Lower lobe of right lung (tissue), 2 donors: ENCODE data around the gene PTPRN2. TPM values are rescaled to one million over a fixed set of nuclear protein-coding genes. Genes with fewer than 3 reads are reported as not detected.

Source experiments
- ATAC-seq, 2 donors: fragments of 200-7000 bp; cut with Tn5 transposase; one replicate each; pipeline ENCODE4 v1.9.1; 2020 to 2022; ENCODE audit warnings: mild to moderate bottlenecking in 2 of 2, moderate library complexity in 2 of 2
- DNase-seq: peaks from one replicate; pipeline ENCODE4 v3.0.0-alpha.2; 2020
- H3K27ac ChIP-seq: fragments of 200-600 bp; one replicate; pipeline ENCODE4 v1.8.0; 2022
- H3K27me3 ChIP-seq: fragments of 200-600 bp; one replicate; pipeline ENCODE4 v1.8.0; 2022; ENCODE audit warnings: low read depth
- H3K36me3 ChIP-seq: fragments of 200-600 bp; one replicate; pipeline ENCODE4 v1.8.0; 2022; ENCODE audit warnings: mild to moderate bottlenecking
- H3K4me1 ChIP-seq: fragments of 200-600 bp; one replicate; pipeline ENCODE4 v1.8.0; 2022
- H3K4me3 ChIP-seq: fragments of 200-600 bp; one replicate; pipeline ENCODE4 v1.8.0; 2022; ENCODE audit warnings: mild to moderate bottlenecking
- H3K9me3 ChIP-seq: fragments of 200-600 bp; one replicate; pipeline ENCODE4 v1.8.0; 2022
- CTCF ChIP-seq: fragments of 200-600 bp; IDR thresholded peaks from one replicate; pipeline ENCODE4 v1.8.0; 2022; ENCODE audit warnings: antibody characterized with exemption, mild to moderate bottlenecking
- intact Hi-C: fragments of 100-400 bp; cut with DNase I; formaldehyde crosslinking; loops from one replicate; pipeline ENCODE4 v1.11.0; 2022
- total RNA-seq: library from RNA; stranded (reverse); fragmentation: NEBNext Ultra II Directional; extraction: Animal tissue kit (Norgen Biotek cat#: 25700); gene quantifications from one replicate; pipeline ENCODE4 v1.2.1, GENCODE V29; 2021
- donor health status: DM: no; HTN: yes; CAD: no; lungs with severe emphysema.

The PTPRN2 gene
- total RNA-seq, 1 donor from 2014 or later, result 6.8 TPM

DNA sequence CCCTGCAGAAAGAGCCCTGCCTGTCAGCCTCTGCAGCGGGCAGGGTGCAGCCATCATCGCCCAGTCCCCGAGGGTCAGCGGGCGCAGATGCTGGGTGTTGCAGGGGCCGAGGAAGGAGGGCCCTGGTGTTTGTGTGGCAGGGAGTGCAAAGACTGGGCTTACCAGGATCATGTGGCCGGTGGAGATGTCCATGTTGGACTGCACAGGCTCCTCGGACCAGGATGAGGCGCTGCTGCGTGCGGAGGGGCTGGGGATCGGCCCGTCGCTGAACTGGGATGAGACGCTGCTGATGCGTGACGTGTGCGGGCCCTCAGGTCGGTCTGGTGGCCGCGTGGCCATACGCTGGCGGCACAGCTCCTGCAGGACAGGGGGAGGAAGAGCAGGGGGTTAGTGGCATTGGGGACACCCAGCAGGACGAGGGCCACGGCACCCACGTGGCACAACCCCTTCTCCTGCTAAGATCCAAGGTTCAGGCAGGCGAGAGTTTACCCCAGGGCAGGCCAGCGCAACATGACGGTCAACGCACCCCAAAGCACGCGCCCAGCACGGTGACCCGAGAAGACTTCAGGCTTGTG is 931.3 kb downstream of the PTPRN2 start:
- no peak overlapping the region for H3K4me3 ChIP-seq
- no peak for TF ChIP-seq CTCF
- H3K27me3 ChIP-seq, result peaks cover 4% of the 10 kb centered on the region
- H3K36me3 ChIP-seq, result no peaks in the 10 kb centered on the region
- H3K27ac ChIP-seq, result no peak overlapping the region
- H3K9me3 ChIP-seq, result no peaks in the 10 kb centered on the region
- ATAC-seq (no peak), DNase-seq (no peak)
- intact Hi-C loops, result no loop called here
- no peaks in the 10 kb centered on the region for H3K4me1 ChIP-seq

DNA sequence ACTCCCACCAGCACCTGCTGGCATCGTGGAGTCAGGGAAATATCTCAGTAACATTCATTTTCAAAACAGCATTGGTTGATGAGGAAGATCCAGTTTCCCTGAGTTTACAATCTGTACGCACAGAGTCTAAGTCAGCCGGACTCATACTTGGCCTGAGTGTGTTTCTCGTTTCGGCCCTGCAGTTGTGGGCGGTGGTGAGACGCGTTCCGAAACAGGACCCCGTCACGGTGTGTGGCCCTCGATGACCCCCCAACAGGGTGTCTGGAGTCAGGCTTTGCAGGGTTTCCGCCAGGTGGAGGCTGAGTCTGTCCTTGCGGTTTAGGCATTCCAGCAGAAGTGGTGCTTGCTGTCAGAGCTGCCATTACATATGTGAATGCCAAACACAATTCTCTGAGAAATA is 933.3 kb downstream of the PTPRN2 start:
- Histone ChIP-seq H3K4me3 (no peak overlapping the region), H3K9me3 (no peaks in the 10 kb centered on the region), H3K4me1 (no peaks in the 10 kb centered on the region), H3K27me3 (peaks cover 4% of the 10 kb centered on the region), H3K36me3 (no peaks in the 10 kb centered on the region), H3K27ac (no peak overlapping the region)
- intact Hi-C loops, result no loop called here
- DNase-seq, result no peak
- TF ChIP-seq CTCF, result no peak
- ATAC-seq, result no peak

DNA sequence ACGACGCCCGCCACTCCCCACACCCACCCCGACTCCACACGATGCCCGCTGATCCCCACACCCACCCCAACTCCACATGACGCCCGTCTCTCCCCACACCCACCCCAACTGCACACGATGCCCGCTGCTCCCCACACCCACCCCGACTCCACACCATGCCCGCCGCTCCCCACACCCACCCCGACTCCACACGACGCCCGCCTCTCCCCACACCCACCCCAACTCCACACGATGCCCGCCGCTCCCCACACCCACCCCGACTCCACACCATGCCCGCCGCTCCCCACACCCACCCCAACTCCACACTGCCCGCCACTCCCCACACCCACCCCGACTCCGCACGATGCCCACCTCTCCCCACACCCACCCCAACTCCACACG is 933.8 kb downstream of the PTPRN2 start:
- no peaks in the 10 kb centered on the region for H3K36me3 ChIP-seq
- H3K27ac ChIP-seq, result no peak overlapping the region
- H3K9me3 ChIP-seq, result no peaks in the 10 kb centered on the region
- no peak overlapping the region for H3K4me3 ChIP-seq
- intact Hi-C loops, result no loop called here
- H3K27me3 ChIP-seq, result peaks cover 4% of the 10 kb centered on the region
- H3K4me1 ChIP-seq, result no peaks in the 10 kb centered on the region
- TF ChIP-seq CTCF, result no peak
- ATAC-seq (no peak), DNase-seq (no peak)

DNA sequence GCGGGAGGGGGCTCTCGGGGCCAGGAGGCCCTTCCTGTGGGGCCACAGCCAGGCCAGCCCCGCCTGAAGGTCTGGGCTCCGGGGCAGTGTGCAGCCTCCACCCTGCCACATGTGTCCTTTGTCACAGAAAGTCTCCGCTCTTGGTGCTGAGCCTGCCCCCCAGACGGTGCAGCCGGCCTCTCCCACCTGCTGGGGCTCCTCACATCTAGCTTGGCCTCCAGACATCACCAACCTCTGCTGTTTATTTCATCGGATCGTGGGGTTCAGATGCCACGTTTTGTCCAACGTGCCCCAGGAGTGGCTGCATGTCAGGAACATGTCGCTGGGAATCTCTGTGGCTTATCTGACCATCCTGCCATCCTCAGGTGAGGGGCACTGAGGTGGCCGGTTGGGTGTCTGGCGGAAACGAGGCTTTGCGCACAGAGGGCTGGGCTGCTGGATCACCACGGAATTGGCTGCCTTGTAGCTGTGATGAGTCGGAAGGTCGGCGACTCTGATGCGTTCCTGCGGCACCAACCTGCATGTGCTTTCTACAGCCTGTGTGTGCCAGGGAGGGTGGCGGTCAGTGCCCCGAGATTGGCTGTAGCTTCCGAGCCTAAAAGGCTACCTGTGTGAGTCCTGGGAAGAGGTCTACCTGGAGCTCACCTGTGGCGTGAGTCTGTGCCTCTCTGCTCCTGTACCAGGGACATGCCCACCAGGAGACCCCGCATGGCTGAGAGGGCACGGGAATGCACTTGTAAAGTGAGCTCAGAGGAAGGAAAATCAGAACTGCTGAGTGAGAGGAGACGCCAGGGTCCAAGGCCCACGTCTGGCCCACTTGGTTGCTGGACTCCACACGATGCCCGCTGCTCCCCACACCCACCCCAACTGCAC is 934.4 kb downstream of the PTPRN2 start:
- ATAC-seq (peak in 1 of 2 donors; percentile 45), DNase-seq (no peak)
- no peak for TF ChIP-seq CTCF
- intact Hi-C loops, result no loop called here
- no peak overlapping the region for H3K27ac ChIP-seq
- no peaks in the 10 kb centered on the region for H3K4me1 ChIP-seq
- no peaks in the 10 kb centered on the region for H3K27me3 ChIP-seq
- H3K9me3 ChIP-seq, result no peaks in the 10 kb centered on the region
- H3K36me3 ChIP-seq, result no peaks in the 10 kb centered on the region
- no peak overlapping the region for H3K4me3 ChIP-seq

- intact Hi-C loops, result no loop called here
- DNase-seq, result no peak
- TF ChIP-seq CTCF, result no peak
- Histone ChIP-seq H3K27ac (no peak overlapping the region), H3K4me1 (no peaks in the 10 kb centered on the region), H3K27me3 (no peaks in the 10 kb centered on the region), H3K36me3 (no peaks in the 10 kb centered on the region), H3K4me3 (no peak overlapping the region), H3K9me3 (no peaks in the 10 kb centered on the region)
- peak in 1 of 2 donors; percentile 11 for ATAC-seq
Measured at GRCh38 chr7:157652161-157652953, 935.3 kb downstream of the PTPRN2 start.
